ENCODE measurements around the gene SIDT1.

SIDT1 gene

DNA sequence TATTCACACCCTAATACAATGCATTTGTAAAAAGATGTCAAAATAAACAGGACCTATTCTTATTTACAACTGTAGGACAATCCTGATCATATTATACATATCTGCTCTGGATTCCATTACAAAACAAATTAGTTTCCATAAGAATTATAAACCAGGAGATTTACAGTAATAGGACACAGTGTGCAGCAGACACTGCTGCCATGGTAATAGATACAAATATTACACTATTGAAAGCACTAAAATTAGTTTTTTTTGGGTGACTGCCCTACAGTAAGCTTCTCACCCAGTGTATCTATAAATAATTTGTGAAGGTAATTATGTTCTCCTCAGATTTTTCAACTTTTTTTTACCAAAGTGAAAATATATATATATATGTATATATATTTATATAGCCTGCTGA, 116.2 kb downstream of the SIDT1 start:
- Histone ChIP-seq H3K27me3 (ENCODE audit: low read length) (no peaks in the 10 kb centered on the region), H2AFZ (ENCODE audit: low read depth, low read length, severe bottlenecking) (no peak overlapping the region), H3K9me3 (ENCODE audit: insufficient read depth, low read length) (peaks cover 17% of the 10 kb centered on the region), H3F3A (ENCODE audit: insufficient read depth) (no peaks in the 10 kb centered on the region), H3K36me3 (ENCODE audit: low read length) (no peaks in the 10 kb centered on the region), H3K9me2 (replicated peaks; ENCODE audit: insufficient read depth, low read length) (no peaks in the 10 kb centered on the region), H4K20me1 (ENCODE audit: low read depth, low read length) (no peaks in the 10 kb centered on the region), H3K4me2 (ENCODE audit: low read depth, low read length, poor library complexity, severe bottlenecking) (no peak overlapping the region), H3K9ac (ENCODE audit: low read length) (no peak overlapping the region), H3K27ac (ENCODE audit: low read depth, low read length) (no peak overlapping the region), H3K79me2 (ENCODE audit: insufficient read depth, low read length) (no peaks in the 10 kb centered on the region), H3K4me3 (ENCODE audit: insufficient read depth, low read length, poor library complexity, severe bottlenecking) (no peak overlapping the region)
- TF ChIP-seq EZH2phosphoT487 (conservative IDR thresholded peaks at IDR 0.05; ENCODE audit: low read length) = no peak
- TF ChIP-seq, protein P1, sequence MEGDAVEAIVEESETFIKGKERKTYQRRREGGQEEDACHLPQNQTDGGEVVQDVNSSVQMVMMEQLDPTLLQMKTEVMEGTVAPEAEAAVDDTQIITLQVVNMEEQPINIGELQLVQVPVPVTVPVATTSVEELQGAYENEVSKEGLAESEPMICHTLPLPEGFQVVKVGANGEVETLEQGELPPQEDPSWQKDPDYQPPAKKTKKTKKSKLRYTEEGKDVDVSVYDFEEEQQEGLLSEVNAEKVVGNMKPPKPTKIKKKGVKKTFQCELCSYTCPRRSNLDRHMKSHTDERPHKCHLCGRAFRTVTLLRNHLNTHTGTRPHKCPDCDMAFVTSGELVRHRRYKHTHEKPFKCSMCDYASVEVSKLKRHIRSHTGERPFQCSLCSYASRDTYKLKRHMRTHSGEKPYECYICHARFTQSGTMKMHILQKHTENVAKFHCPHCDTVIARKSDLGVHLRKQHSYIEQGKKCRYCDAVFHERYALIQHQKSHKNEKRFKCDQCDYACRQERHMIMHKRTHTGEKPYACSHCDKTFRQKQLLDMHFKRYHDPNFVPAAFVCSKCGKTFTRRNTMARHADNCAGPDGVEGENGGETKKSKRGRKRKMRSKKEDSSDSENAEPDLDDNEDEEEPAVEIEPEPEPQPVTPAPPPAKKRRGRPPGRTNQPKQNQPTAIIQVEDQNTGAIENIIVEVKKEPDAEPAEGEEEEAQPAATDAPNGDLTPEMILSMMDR (IDR thresholded peaks at IDR 0.05; ENCODE audit: insufficient read depth, low read length, poor library complexity, severe bottlenecking) = no peak

DNA sequence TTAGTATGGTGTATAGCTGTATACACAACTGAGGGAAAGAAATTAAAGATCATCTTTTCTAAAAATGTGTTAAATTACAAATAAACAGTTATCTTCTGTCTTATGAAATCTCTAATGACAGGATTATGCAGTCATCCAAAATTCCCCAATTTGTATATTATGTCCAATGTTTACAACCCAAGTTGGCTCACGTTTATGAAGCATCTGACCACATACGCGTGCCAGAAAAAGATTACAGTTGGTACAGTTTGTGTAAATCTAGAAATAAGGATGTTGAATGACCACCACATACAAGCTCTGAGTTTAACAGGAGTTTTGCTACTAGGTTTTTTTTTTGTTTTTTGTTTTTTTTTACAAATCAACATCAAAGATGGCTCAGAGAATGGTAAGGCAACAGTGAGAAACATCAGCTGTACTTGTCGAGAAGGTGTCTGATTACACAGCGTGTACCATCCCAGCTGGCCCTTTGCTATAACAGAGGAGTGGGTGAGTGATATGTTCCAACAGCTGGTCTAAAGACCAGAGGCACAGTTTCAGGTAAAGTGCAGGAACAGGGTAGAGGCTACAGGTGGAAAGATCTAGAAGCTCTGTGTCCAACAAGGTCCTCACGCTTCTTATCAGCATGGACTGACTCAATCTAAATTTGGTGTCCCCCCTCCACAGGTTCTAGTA, 117.0 kb downstream of the SIDT1 start:
- Histone ChIP-seq H3K4me3 (ENCODE audit: insufficient read depth, low read length, poor library complexity, severe bottlenecking) (no peak overlapping the region), H3K36me3 (ENCODE audit: low read length) (no peaks in the 10 kb centered on the region), H3K4me2 (ENCODE audit: low read depth, low read length, poor library complexity, severe bottlenecking) (no peak overlapping the region), H2AFZ (ENCODE audit: low read depth, low read length, severe bottlenecking) (no peak overlapping the region), H3K27ac (ENCODE audit: low read depth, low read length) (no peak overlapping the region), H3K27me3 (ENCODE audit: low read length) (no peaks in the 10 kb centered on the region), H3K9me3 (ENCODE audit: insufficient read depth, low read length) (peaks cover 17% of the 10 kb centered on the region), H3F3A (ENCODE audit: insufficient read depth) (no peaks in the 10 kb centered on the region), H3K9ac (ENCODE audit: low read length) (no peak overlapping the region), H3K9me2 (replicated peaks; ENCODE audit: insufficient read depth, low read length) (no peaks in the 10 kb centered on the region), H4K20me1 (ENCODE audit: low read depth, low read length) (no peaks in the 10 kb centered on the region), H3K79me2 (ENCODE audit: insufficient read depth, low read length) (no peaks in the 10 kb centered on the region)
- no peak for TF ChIP-seq EZH2phosphoT487 (conservative IDR thresholded peaks at IDR 0.05; ENCODE audit: low read length)
- TF ChIP-seq, protein P1 (IDR thresholded peaks at IDR 0.05; ENCODE audit: insufficient read depth, low read length, poor library complexity, severe bottlenecking) = no peak

DNA sequence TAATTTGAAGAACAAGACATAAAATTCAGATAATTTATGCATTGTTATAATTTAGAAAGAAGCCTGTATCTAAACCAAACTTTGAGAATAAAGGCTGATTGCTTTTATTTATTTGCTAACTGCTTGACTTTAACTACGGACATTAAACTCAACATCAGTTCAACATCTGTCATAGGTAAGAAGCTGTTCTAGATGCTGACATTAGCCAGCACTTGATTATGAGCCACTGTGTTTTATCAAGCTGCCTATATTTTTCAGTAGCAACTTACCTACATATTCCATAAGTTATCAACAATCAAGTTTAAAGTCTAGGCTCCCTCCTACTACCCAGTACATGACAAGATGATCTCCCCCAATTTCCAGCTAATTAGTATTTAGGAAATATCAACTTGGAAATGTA, 122.0 kb downstream of the SIDT1 start:
- Histone ChIP-seq H3K79me2 (ENCODE audit: insufficient read depth, low read length) (no peaks in the 10 kb centered on the region), H3K36me3 (ENCODE audit: low read length) (no peaks in the 10 kb centered on the region), H3K9ac (ENCODE audit: low read length) (no peak overlapping the region), H3K27ac (ENCODE audit: low read depth, low read length) (no peak overlapping the region), H3F3A (ENCODE audit: insufficient read depth) (no peaks in the 10 kb centered on the region), H3K9me3 (ENCODE audit: insufficient read depth, low read length) (no peaks in the 10 kb centered on the region), H3K9me2 (replicated peaks; ENCODE audit: insufficient read depth, low read length) (no peaks in the 10 kb centered on the region), H3K27me3 (ENCODE audit: low read length) (no peaks in the 10 kb centered on the region), H3K4me2 (ENCODE audit: low read depth, low read length, poor library complexity, severe bottlenecking) (no peak overlapping the region), H2AFZ (ENCODE audit: low read depth, low read length, severe bottlenecking) (no peak overlapping the region), H4K20me1 (ENCODE audit: low read depth, low read length) (no peaks in the 10 kb centered on the region), H3K4me3 (ENCODE audit: insufficient read depth, low read length, poor library complexity, severe bottlenecking) (no peak overlapping the region)
- TF ChIP-seq, protein P1 (IDR thresholded peaks at IDR 0.05; ENCODE audit: insufficient read depth, low read length, poor library complexity, severe bottlenecking) = no peak
- no peak for TF ChIP-seq EZH2phosphoT487 (conservative IDR thresholded peaks at IDR 0.05; ENCODE audit: low read length)

All from SU-DHL-6 (cell line).